ENCODE data around the gene NAV2.

DNA sequence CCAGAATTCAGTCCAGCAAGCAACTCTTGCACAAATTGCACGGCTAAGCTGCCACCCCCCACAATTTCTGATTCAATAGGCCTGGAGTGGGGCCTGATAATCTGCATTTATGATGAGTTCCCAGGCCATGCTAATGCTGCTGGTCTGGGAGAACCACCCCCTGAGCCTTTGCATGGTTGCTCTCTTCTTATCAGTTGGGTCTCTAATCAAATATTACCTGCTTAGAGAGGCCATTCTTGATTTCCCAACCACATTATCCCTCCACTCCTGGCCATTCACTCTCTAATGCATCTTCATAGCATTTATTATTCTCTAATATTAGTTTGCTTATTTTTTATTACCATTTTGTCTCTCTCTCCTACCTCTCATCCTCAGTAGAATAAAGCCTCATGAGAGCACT lies 99.5 kb downstream of the NAV2 start:
- no peak for TF ChIP-seq POLR2A (IDR thresholded peaks at IDR 0.05)
- TF ChIP-seq, protein P1, sequence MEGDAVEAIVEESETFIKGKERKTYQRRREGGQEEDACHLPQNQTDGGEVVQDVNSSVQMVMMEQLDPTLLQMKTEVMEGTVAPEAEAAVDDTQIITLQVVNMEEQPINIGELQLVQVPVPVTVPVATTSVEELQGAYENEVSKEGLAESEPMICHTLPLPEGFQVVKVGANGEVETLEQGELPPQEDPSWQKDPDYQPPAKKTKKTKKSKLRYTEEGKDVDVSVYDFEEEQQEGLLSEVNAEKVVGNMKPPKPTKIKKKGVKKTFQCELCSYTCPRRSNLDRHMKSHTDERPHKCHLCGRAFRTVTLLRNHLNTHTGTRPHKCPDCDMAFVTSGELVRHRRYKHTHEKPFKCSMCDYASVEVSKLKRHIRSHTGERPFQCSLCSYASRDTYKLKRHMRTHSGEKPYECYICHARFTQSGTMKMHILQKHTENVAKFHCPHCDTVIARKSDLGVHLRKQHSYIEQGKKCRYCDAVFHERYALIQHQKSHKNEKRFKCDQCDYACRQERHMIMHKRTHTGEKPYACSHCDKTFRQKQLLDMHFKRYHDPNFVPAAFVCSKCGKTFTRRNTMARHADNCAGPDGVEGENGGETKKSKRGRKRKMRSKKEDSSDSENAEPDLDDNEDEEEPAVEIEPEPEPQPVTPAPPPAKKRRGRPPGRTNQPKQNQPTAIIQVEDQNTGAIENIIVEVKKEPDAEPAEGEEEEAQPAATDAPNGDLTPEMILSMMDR (IDR thresholded peaks at IDR 0.05), result no peak
